ENCODE measurements around the gene XYLT1.

DNA sequence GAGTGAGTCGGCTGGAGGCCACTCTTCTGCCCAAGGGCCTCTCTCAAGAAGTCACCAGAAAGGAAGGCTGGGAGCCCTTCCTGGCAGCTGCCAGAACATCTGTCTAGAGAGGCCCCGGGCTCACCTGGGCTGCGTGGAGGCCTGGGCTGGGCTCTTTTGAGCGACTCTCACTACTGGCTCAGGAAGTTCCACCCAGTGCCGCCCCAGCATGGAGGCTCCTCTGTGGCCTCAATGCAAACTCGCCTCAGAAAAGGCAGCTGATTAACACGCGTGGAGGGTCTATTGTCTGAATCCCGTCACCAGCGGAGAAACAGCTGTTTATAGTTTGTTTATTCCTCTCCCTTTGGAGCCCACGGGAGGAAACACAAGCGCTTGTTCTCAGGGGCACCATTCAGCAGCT, 25.3 kb downstream of the XYLT1 start:
- TF ChIP-seq, protein P1, sequence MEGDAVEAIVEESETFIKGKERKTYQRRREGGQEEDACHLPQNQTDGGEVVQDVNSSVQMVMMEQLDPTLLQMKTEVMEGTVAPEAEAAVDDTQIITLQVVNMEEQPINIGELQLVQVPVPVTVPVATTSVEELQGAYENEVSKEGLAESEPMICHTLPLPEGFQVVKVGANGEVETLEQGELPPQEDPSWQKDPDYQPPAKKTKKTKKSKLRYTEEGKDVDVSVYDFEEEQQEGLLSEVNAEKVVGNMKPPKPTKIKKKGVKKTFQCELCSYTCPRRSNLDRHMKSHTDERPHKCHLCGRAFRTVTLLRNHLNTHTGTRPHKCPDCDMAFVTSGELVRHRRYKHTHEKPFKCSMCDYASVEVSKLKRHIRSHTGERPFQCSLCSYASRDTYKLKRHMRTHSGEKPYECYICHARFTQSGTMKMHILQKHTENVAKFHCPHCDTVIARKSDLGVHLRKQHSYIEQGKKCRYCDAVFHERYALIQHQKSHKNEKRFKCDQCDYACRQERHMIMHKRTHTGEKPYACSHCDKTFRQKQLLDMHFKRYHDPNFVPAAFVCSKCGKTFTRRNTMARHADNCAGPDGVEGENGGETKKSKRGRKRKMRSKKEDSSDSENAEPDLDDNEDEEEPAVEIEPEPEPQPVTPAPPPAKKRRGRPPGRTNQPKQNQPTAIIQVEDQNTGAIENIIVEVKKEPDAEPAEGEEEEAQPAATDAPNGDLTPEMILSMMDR (conservative IDR thresholded peaks at IDR 0.05; ENCODE audit: low read length), result no peak
- TF ChIP-seq EZH2phosphoT487 (IDR thresholded peaks at IDR 0.05; ENCODE audit: borderline replicate concordance), result no peak

All from Loucy (cell line).